B cell (primary cell): ENCODE results near the gene TNNT3. TPM values are rescaled to one million over a fixed set of nuclear protein-coding genes. Genes with fewer than 3 reads are reported as not detected.

Experiments
- ATAC-seq: fragments of 200-7000 bp; cut with Tn5 transposase; one replicate; pipeline ENCODE4 v1.10.0; 2021; ENCODE audit warnings: low read depth, mild to moderate bottlenecking, moderate number of reproducible peaks, moderate library complexity
- CTCF ChIA-PET: fragments of 350-600 bp; sonication (Branson Sonifier 250); formaldehyde crosslinking; loops from one replicate; lab custom pipeline; 2021; ENCODE audit warnings: antibody characterized with exemption, inconsistent platforms; lab: Charles Lee
- POLR2A ChIA-PET: fragments of 350-600 bp; sonication (Branson Sonifier 250); formaldehyde crosslinking; loops from one replicate; lab custom pipeline; 2021; ENCODE audit warnings: antibody characterized with exemption; lab: Charles Lee
- DNase-seq: peaks from one replicate; pipeline ENCODE4 v3.0.0; 2013
- H2AFZ ChIP-seq: 2 replicates; pipeline ENCODE4 v1.6.1; 2012; ENCODE audit warnings: mild to moderate bottlenecking, low read depth, low read length; ENCODE audit not compliant: insufficient read depth, poor library complexity, severe bottlenecking
- H3K27ac ChIP-seq, 2 donors: 1 replicate in 1 of 2; 2 replicates in 1 of 2; pipeline ENCODE4 v1.5.1; 2012 to 2013; ENCODE audit warnings: low read length in 2 of 2, mild to moderate bottlenecking in 2 of 2, moderate library complexity in 1 of 2
- H3K27me3 ChIP-seq, 4 experiments: fragments of 200-600 bp in 1 of 4; sonication (generic) in 1 of 4; replicated peaks in 1 of 4; 1 replicate in 2 of 4; 2 replicates in 2 of 4; pipeline versions ENCODE4 v1.6.1 to v1.7.0; 2013 to 2016; ENCODE audit warnings: low read length in 3 of 4, mild to moderate bottlenecking in 2 of 4, mixed read lengths in 1 of 4, moderate library complexity in 1 of 4; ENCODE audit not compliant: insufficient read depth in 4 of 4, control insufficient read depth in 3 of 4; ENCODE audit errors: control extremely low read depth in 1 of 4
- H3K36me3 ChIP-seq, 2 experiments: replicated peaks in 1 of 2; 1 replicate in 1 of 2; 2 replicates in 1 of 2; pipeline versions ENCODE4 v1.6.1 to v1.7.1; 2013; ENCODE audit warnings: low read length in 1 of 2; ENCODE audit not compliant: insufficient read depth in 2 of 2, control insufficient read depth in 1 of 2; ENCODE audit errors: control extremely low read depth in 1 of 2, extremely low read depth in 1 of 2
- H3K4me1 ChIP-seq, 2 donors: fragments of 200-600 bp in 1 of 2; sonication (generic) in 1 of 2; 1 replicate in 1 of 2; 2 replicates in 1 of 2; pipeline versions ENCODE4 v1.5.1 to v1.6.1; 2013 to 2017; ENCODE audit warnings: low read length in 2 of 2; ENCODE audit not compliant: control insufficient read depth in 2 of 2, insufficient read depth in 2 of 2
- H3K4me2 ChIP-seq: replicated peaks from 2 replicates; pipeline ENCODE3; 2012; ENCODE audit warnings: mild to moderate bottlenecking, low read depth, low read length; ENCODE audit not compliant: poor library complexity, severe bottlenecking
- H3K4me3 ChIP-seq, 5 experiments: fragments of 200-600 bp in 1 of 5; sonication (generic) in 1 of 5; 1 replicate in 3 of 5; 2 replicates in 2 of 5; pipeline versions ENCODE4 v1.5.1 to v1.7.0; 2011 to 2016; ENCODE audit warnings: low read length in 4 of 5, mild to moderate bottlenecking in 4 of 5, low read depth in 2 of 5, control low read depth in 1 of 5, moderate library complexity in 1 of 5; ENCODE audit not compliant: insufficient read depth in 1 of 5; ENCODE audit errors: control extremely low read depth in 1 of 5, extremely low read depth in 1 of 5
- H3K79me2 ChIP-seq: fragments of 200-600 bp; sonication (generic); one replicate; pipeline ENCODE4 v1.6.0; 2016; ENCODE audit warnings: low read length; ENCODE audit not compliant: control insufficient read depth, insufficient read depth
- H3K9ac ChIP-seq: fragments of 200-600 bp; sonication (generic); 2 replicates; pipeline ENCODE4 v1.6.1; 2017; ENCODE audit warnings: mild to moderate bottlenecking, low read length, moderate library complexity
- H3K9me3 ChIP-seq, 3 donors: one replicate each; pipeline versions ENCODE4 v1.6.1 to v1.7.1; 2013; ENCODE audit warnings: low read length in 2 of 3; ENCODE audit not compliant: control insufficient read depth in 2 of 3, insufficient read depth in 1 of 3; ENCODE audit errors: control extremely low read depth in 1 of 3
- H4K20me1 ChIP-seq: 2 replicates; pipeline ENCODE4 v1.6.0; 2012; ENCODE audit warnings: mild to moderate bottlenecking, low read length; ENCODE audit not compliant: insufficient read depth, control insufficient read depth, poor library complexity, severe bottlenecking
- H3K27ac Mint-ChIP-seq: one replicate; pipeline ENCODE4 v1.8.0; 2021; ENCODE audit warnings: mixed read lengths
- H3K27me3 Mint-ChIP-seq: one replicate; pipeline ENCODE4 v1.8.0; 2021; ENCODE audit warnings: mixed read lengths
- H3K4me1 Mint-ChIP-seq: one replicate; pipeline ENCODE4 v1.8.0; 2021; ENCODE audit warnings: mixed read lengths
- H3K4me3 Mint-ChIP-seq: one replicate; pipeline ENCODE4 v1.8.0; 2021; ENCODE audit warnings: mixed read lengths
- H3K9me3 Mint-ChIP-seq: one replicate; pipeline ENCODE4 v1.8.0; 2022; ENCODE audit warnings: mixed read lengths; ENCODE audit not compliant: insufficient read depth
- EZH2 ChIP-seq: IDR thresholded peaks from 2 replicates; pipeline ENCODE4 v1.6.1; 2012; ENCODE audit warnings: borderline replicate concordance, low read depth, mild to moderate bottlenecking, moderate library complexity, low read length; ENCODE audit not compliant: insufficient read depth, poor library complexity, severe bottlenecking
- WGBS: methylation state at CpG from one replicate; pipeline ENCODE4 v1.1.5; 2013; ENCODE audit warnings: missing lambda C conversion rate; ENCODE audit not compliant: insufficient coverage; 5-methylcytosine and 5-hydroxymethylcytosine counted together
- intact Hi-C: fragments of 100-400 bp; cut with micrococcal nuclease; formaldehyde crosslinking; loops from one replicate; pipeline ENCODE4 v1.10.0; 2022
- polyA plus RNA-seq: library from polyadenylated mRNA; depleted of rRNA; stranded (reverse); fragments of >200 nt; gene quantifications from 2 replicates; pipeline ENCODE4 v1.2.3, GENCODE V29; 2012
- total RNA-seq, 2 donors: library from RNA; stranded (reverse); fragments of 120-200 nt in 1 of 2; gene quantifications; 1 replicate in 1 of 2; 2 replicates in 1 of 2; pipeline versions ENCODE4 v1.2.3 to v1.2.4, GENCODE V29; 2013 to 2022
- TF ChIP-seq, protein P1 (sequence below): fragments of 200-600 bp; IDR thresholded peaks from one replicate; pipeline ENCODE4 v1.8.0; 2022; ENCODE audit warnings: antibody characterized with exemption, mild to moderate bottlenecking

Gene TNNT3
- total and polyA plus RNA-seq, 2 donors (not counting 1 experiment from before 2014, with no cell fraction given), result 2.5 to 10.0 TPM

DNA sequence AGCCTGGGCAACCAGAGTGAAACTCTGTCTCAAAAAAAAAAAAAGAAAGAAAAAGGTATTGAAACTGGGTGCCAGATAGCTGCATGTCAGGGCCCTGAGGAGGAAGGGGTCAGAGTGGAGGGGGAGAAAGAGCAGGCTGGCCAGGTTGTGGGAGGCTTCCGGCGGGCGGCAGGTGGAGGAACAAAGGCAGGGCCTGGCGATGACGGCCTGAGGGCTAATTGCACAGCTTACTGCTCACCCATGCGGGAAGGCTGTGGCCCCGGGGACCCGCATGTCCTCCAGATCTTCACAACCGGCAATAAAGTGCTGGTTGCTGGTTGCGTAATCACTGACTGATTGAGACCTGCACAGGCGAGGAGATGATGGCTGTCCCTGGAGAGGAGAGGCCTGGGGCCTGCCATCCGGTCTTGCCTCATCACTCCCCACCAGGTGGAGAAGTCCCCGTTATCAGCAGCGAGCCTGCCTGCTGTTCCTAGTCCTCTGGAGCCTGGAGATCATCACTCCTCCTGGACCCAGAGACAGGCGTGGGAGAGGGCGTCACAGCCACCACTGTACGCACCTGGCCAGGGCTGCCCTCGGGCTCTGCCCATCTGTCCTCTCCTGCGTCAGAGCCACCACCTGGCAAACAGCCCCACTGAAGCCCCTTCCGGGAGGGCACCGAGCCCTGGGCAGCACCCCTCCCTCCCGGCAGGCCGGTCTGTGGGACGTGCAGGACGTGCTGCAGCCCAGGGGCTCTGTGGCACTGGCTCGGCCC lies 59.4 kb downstream of the TNNT3 start:
- DNase-seq, result no peak
- Mint-ChIP-seq H3K9me3 (no peaks in the 10 kb centered on the region), H3K27me3 (no peaks in the 10 kb centered on the region), H3K27ac (no peak overlapping the region), H3K4me1 (no peaks in the 10 kb centered on the region), H3K4me3 (no peak overlapping the region)
- Histone ChIP-seq H3K27me3 (no peaks in the 10 kb centered on the region), H2AFZ (no peak overlapping the region), H3K4me2 (no peak overlapping the region), H3K36me3 (no peaks in the 10 kb centered on the region), H3K79me2 (no peaks in the 10 kb centered on the region), H4K20me1 (no peaks in the 10 kb centered on the region), H3K9me3 (no peaks in the 10 kb centered on the region), H3K4me1 (no peaks in the 10 kb centered on the region), H3K4me3 (no peak overlapping the region), H3K27ac (no peak overlapping the region), H3K9ac (no peak overlapping the region)
- peak; percentile 10 for ATAC-seq
- TF ChIP-seq EZH2, result no peak
- TF ChIP-seq, protein P1, sequence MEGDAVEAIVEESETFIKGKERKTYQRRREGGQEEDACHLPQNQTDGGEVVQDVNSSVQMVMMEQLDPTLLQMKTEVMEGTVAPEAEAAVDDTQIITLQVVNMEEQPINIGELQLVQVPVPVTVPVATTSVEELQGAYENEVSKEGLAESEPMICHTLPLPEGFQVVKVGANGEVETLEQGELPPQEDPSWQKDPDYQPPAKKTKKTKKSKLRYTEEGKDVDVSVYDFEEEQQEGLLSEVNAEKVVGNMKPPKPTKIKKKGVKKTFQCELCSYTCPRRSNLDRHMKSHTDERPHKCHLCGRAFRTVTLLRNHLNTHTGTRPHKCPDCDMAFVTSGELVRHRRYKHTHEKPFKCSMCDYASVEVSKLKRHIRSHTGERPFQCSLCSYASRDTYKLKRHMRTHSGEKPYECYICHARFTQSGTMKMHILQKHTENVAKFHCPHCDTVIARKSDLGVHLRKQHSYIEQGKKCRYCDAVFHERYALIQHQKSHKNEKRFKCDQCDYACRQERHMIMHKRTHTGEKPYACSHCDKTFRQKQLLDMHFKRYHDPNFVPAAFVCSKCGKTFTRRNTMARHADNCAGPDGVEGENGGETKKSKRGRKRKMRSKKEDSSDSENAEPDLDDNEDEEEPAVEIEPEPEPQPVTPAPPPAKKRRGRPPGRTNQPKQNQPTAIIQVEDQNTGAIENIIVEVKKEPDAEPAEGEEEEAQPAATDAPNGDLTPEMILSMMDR, result no peak
- ChIA-PET CTCF (no interaction called here), POLR2A (no interaction called here)
- intact Hi-C loops, result no loop called here
- WGBS, result no CpG with 5 or more reads among the region's 26 CpGs

DNA sequence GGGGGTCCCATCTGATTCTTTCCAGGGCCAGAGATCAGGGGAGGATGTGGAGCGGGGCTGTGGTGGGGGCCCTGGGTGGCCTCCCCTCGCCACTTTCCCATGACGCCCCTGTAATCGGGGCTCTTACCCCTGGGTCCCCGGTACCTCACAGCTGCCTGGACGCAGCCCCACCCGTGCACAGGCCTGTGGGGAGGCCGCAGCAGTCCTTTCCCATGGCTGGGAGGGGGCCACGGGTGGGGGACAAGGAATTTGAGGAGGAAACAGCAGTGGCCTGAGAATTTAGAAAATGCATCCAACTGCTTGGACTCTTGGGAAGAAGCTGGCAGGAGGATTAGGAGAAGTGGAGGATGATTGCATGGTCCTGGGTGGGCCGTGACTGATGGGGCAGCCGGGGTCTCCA lies 60.1 kb downstream of the TNNT3 start:
- ChIA-PET CTCF (no interaction called here), POLR2A (no interaction called here)
- H2AFZ ChIP-seq, result no peak overlapping the region
- no peaks in the 10 kb centered on the region for H3K4me1 ChIP-seq
- no peak overlapping the region for H3K27ac ChIP-seq
- Mint-ChIP-seq H3K27me3 (no peaks in the 10 kb centered on the region), H3K9me3 (no peaks in the 10 kb centered on the region), H3K27ac (no peak overlapping the region), H3K4me3 (no peak overlapping the region), H3K4me1 (no peaks in the 10 kb centered on the region)
- H3K36me3 ChIP-seq, result no peaks in the 10 kb centered on the region
- no peak for DNase-seq
- no peak overlapping the region for H3K4me2 ChIP-seq
- intact Hi-C loops, result no loop called here
- H3K9ac ChIP-seq, result no peak overlapping the region
- no peaks in the 10 kb centered on the region for H3K9me3 ChIP-seq
- no peak for TF ChIP-seq EZH2
- TF ChIP-seq, protein P1, result no peak
- H3K4me3 ChIP-seq, result no peak overlapping the region
- no peaks in the 10 kb centered on the region for H4K20me1 ChIP-seq
- ATAC-seq, result no peak
- H3K27me3 ChIP-seq, result no peaks in the 10 kb centered on the region
- WGBS, result no CpG with 5 or more reads among the region's 11 CpGs
- no peaks in the 10 kb centered on the region for H3K79me2 ChIP-seq
